H1 (cell line): ENCODE results near the gene TENT5A. TPM values are rescaled to one million over a fixed set of nuclear protein-coding genes. Genes with fewer than 3 reads are reported as not detected.

ENCODE experiments used
- CTCF ChIA-PET: fragments of 300-600 bp; sonication (Branson Sonifier 250); formaldehyde crosslinking; loops from one replicate; lab custom pipeline; 2021; ENCODE audit not compliant: partially characterized antibody; lab: Charles Lee
- POLR2A ChIA-PET: fragments of 300-600 bp; sonication (Branson Sonifier 250); formaldehyde crosslinking; loops from one replicate; lab custom pipeline; 2021; ENCODE audit warnings: inconsistent platforms; ENCODE audit not compliant: partially characterized antibody; lab: Charles Lee
- DNase-seq, 2 experiments: peaks; one replicate each; pipeline versions ENCODE4 v3.0.0 to v3.0.0-alpha.2; 2010 to 2022; ENCODE audit warnings: low spot score in 2 of 2, low read depth in 1 of 2, mixed read lengths in 1 of 2
- FAIRE-seq: peaks from 2 replicates; lab custom pipeline; 2011; peaks lifted over from hg19 to GRCh38; lab: Jason Lieb, UNC
- H2AFZ ChIP-seq: 2 replicates; pipeline ENCODE4 v1.8.1; 2012; ENCODE audit warnings: low read length, inconsistent platforms
- H2AK5ac ChIP-seq: 2 replicates; pipeline ENCODE4 v1.6.1; 2013; ENCODE audit warnings: low read depth, low read length
- H2BK120ac ChIP-seq: replicated peaks from 2 replicates; pipeline ENCODE3; 2013; ENCODE audit warnings: low read depth, low read length, inconsistent platforms
- H2BK12ac ChIP-seq: 2 replicates; pipeline ENCODE4 v1.6.1; 2013; ENCODE audit warnings: low read depth, low read length
- H2BK15ac ChIP-seq: 2 replicates; pipeline ENCODE4 v1.6.1; 2013; ENCODE audit warnings: low read length
- H2BK20ac ChIP-seq: 2 replicates; pipeline ENCODE4 v1.6.1; 2013; ENCODE audit warnings: low read length
- H2BK5ac ChIP-seq: 2 replicates; pipeline ENCODE4 v1.6.1; 2013; ENCODE audit warnings: low read depth, low read length
- H3K14ac ChIP-seq: 2 replicates; pipeline ENCODE4 v1.6.1; 2013; ENCODE audit warnings: inconsistent platforms; ENCODE audit not compliant: insufficient read length
- H3K18ac ChIP-seq: 2 replicates; pipeline ENCODE4 v1.6.1; 2013; ENCODE audit warnings: low read length; ENCODE audit errors: extremely low read depth
- H3K23ac ChIP-seq: 2 replicates; pipeline ENCODE4 v1.6.1; 2013; ENCODE audit warnings: inconsistent platforms; ENCODE audit not compliant: insufficient read length
- H3K23me2 ChIP-seq: 2 replicates; pipeline ENCODE4 v1.6.1; 2013; ENCODE audit warnings: low read depth, low read length
- H3K27ac ChIP-seq: 2 replicates; pipeline ENCODE4 v1.6.1; 2011; ENCODE audit warnings: low read depth, low read length, inconsistent platforms
- H3K27me3 ChIP-seq, 4 experiments: replicated peaks in 1 of 4; 1 replicate in 1 of 4; 2 replicates in 3 of 4; pipeline versions ENCODE4 v1.6.1 to v1.8.1; 2011 to 2013; ENCODE audit warnings: low read length in 3 of 4, mild to moderate bottlenecking in 3 of 4, inconsistent platforms in 2 of 4, mixed read lengths in 2 of 4, moderate library complexity in 1 of 4; ENCODE audit not compliant: control insufficient read depth in 3 of 4, insufficient read depth in 3 of 4; ENCODE audit errors: extremely low read depth in 1 of 4
- H3K36me3 ChIP-seq, 4 experiments: 2 replicates each; pipeline versions ENCODE4 v1.6.1 to v1.8.1; 2011 to 2013; ENCODE audit warnings: mild to moderate bottlenecking in 4 of 4, low read length in 3 of 4, moderate library complexity in 2 of 4, control low read depth in 1 of 4, inconsistent platforms in 1 of 4; ENCODE audit not compliant: insufficient read depth in 4 of 4, control insufficient read depth in 2 of 4
- H3K4ac ChIP-seq: replicated peaks from 2 replicates; pipeline ENCODE3; 2013; ENCODE audit warnings: low read length, low read depth, mixed read lengths, inconsistent platforms; ENCODE audit not compliant: insufficient read length
- H3K4me1 ChIP-seq, 4 experiments: replicated peaks in 1 of 4; 1 replicate in 1 of 4; 2 replicates in 3 of 4; pipeline versions ENCODE4 v1.6.1 to v1.8.1; 2011 to 2013; ENCODE audit warnings: low read length in 3 of 4, inconsistent platforms in 2 of 4, mixed read lengths in 1 of 4; ENCODE audit not compliant: insufficient read depth in 4 of 4, control insufficient read depth in 3 of 4
- H3K4me2 ChIP-seq, 2 experiments: 2 replicates each; pipeline versions ENCODE4 v1.6.1 to v1.8.1; 2011 to 2013; ENCODE audit warnings: low read depth in 2 of 2, low read length in 2 of 2, control low read depth in 1 of 2, inconsistent platforms in 1 of 2, mild to moderate bottlenecking in 1 of 2; ENCODE audit not compliant: insufficient read depth in 1 of 2
- H3K4me3 ChIP-seq, 4 experiments: fragments of 200-600, 300-600 bp in 1 of 4; sonication (generic), shearing (Covaris generic), sonication (Bioruptor Twin) in 1 of 4; 2 replicates each; pipeline versions ENCODE4 v1.5.1 to v1.8.1; 2011 to 2016; ENCODE audit warnings: low read length in 4 of 4, low read depth in 3 of 4, control low read depth in 2 of 4, inconsistent platforms in 2 of 4, mild to moderate bottlenecking in 2 of 4, mixed read lengths in 1 of 4, moderate library complexity in 1 of 4; ENCODE audit not compliant: insufficient read depth in 2 of 4; ENCODE audit errors: extremely low read depth in 1 of 4
- H3K56ac ChIP-seq: replicated peaks from 2 replicates; pipeline ENCODE3; 2013; ENCODE audit warnings: low read depth, mild to moderate bottlenecking, mixed read lengths, low read length, inconsistent platforms; ENCODE audit not compliant: insufficient read length
- H3K79me1 ChIP-seq: 2 replicates; pipeline ENCODE4 v1.6.1; 2013; ENCODE audit warnings: low read depth, low read length, control low read depth
- H3K79me2 ChIP-seq, 2 experiments: 2 replicates each; pipeline versions ENCODE4 v1.6.1 to v1.8.1; 2012 to 2013; ENCODE audit warnings: low read length in 2 of 2, mild to moderate bottlenecking in 2 of 2, inconsistent platforms in 1 of 2; ENCODE audit not compliant: insufficient read depth in 2 of 2, control insufficient read depth in 1 of 2
- H3K9ac ChIP-seq, 4 experiments: replicated peaks in 1 of 4; 1 replicate in 1 of 4; 2 replicates in 3 of 4; pipeline versions ENCODE4 v1.6.1 to v1.8.1; 2011 to 2013; ENCODE audit warnings: low read depth in 3 of 4, low read length in 3 of 4, control low read depth in 2 of 4, mild to moderate bottlenecking in 2 of 4, moderate library complexity in 2 of 4, inconsistent platforms in 1 of 4; ENCODE audit errors: extremely low read depth in 1 of 4
- H3K9me3 ChIP-seq, 2 experiments: 2 replicates each; pipeline versions ENCODE4 v1.6.1 to v1.8.1; 2012 to 2013; ENCODE audit warnings: mild to moderate bottlenecking in 2 of 2, moderate library complexity in 2 of 2, control low read depth in 1 of 2, inconsistent platforms in 1 of 2, low read depth in 1 of 2, low read length in 1 of 2, mixed read lengths in 1 of 2; ENCODE audit not compliant: insufficient read depth in 2 of 2
- H4K20me1 ChIP-seq, 2 experiments: replicated peaks in 1 of 2; 2 replicates each; pipeline versions ENCODE3 to v1.8.1; 2011 to 2013; ENCODE audit warnings: inconsistent platforms in 2 of 2, low read length in 2 of 2, mild to moderate bottlenecking in 1 of 2; ENCODE audit not compliant: insufficient read depth in 2 of 2, control insufficient read depth in 1 of 2
- H4K5ac ChIP-seq: 2 replicates; pipeline ENCODE4 v1.6.1; 2013; ENCODE audit warnings: low read length, low read depth, mixed read lengths, inconsistent platforms; ENCODE audit not compliant: insufficient read length
- H4K8ac ChIP-seq: 2 replicates; pipeline ENCODE4 v1.8.0; 2013; ENCODE audit warnings: mild to moderate bottlenecking, moderate library complexity, low read length, inconsistent platforms; ENCODE audit not compliant: insufficient read depth; ENCODE audit errors: extremely low read depth
- H4K91ac ChIP-seq: replicated peaks from 2 replicates; pipeline ENCODE3; 2013; ENCODE audit warnings: low read length, mixed read lengths, inconsistent platforms; ENCODE audit not compliant: insufficient read length
- ASH2L ChIP-seq: fragments of 200-600, 300-600 bp; sonication (generic); IDR thresholded peaks from one replicate; pipeline ENCODE4 v1.7.1; 2017; ENCODE audit warnings: low read length
- GTF2F1 ChIP-seq: IDR thresholded peaks from 2 replicates; pipeline ENCODE4 v1.6.1; 2012; ENCODE audit warnings: low read depth, low read length, improper control_type of control experiment, borderline replicate concordance
- HDAC6 ChIP-seq: IDR thresholded peaks from one replicate; pipeline ENCODE4 v1.7.1; 2012; ENCODE audit warnings: low read depth, mild to moderate bottlenecking, inconsistent platforms, low read length, moderate library complexity
- JUND ChIP-seq: IDR thresholded peaks from 2 replicates; pipeline ENCODE4 v1.6.1; 2011; ENCODE audit warnings: mild to moderate bottlenecking, improper control_type of control experiment, low read length
- NANOG ChIP-seq: IDR thresholded peaks from 2 replicates; pipeline ENCODE4 v1.6.1; 2011; ENCODE audit warnings: low read length, low read depth, mild to moderate bottlenecking, inconsistent platforms; ENCODE audit not compliant: insufficient read depth, poor library complexity, severe bottlenecking
- RAD21 ChIP-seq, 2 experiments: IDR thresholded peaks in 1 of 2; conservative IDR thresholded peaks in 1 of 2; 2 replicates each; pipeline ENCODE4 v1.6.1; 2011; ENCODE audit warnings: low read depth in 2 of 2, low read length in 2 of 2, improper control_type of control experiment in 1 of 2, inconsistent platforms in 1 of 2, mild to moderate bottlenecking in 1 of 2, moderate library complexity in 1 of 2
- WGBS, 2 experiments: shearing (Covaris generic) in 1 of 2; methylation state at CpG; one replicate each; pipeline versions ENCODE4 v1.1.6 to v1.1.7; 2013 to 2015; ENCODE audit warnings: low lambda C conversion rate in 2 of 2, mixed read lengths in 2 of 2, inconsistent platforms in 1 of 2, low coverage in 1 of 2, missing lambda C conversion rate in 1 of 2; ENCODE audit not compliant: insufficient replicate concordance in 2 of 2, insufficient coverage in 1 of 2, insufficient read length in 1 of 2; ENCODE audit errors: extremely low coverage in 1 of 2, missing lambda C conversion rate in 1 of 2; 5-methylcytosine and 5-hydroxymethylcytosine counted together
- polyA plus RNA-seq, 7 experiments: library from polyadenylated mRNA; depleted of rRNA in 3 of 7; stranded (reverse) in 5 of 7; unstranded in 2 of 7; fragments of >200 nt in 5 of 7; fragments of 200-250 nt in 2 of 7; gene quantifications; 1 replicate in 5 of 7; 2 replicates in 1 of 7; 4 replicates in 1 of 7; pipeline versions ENCODE4 v1.2.1 to v1.2.3, GENCODE V29; 2011 to 2013; ENCODE audit warnings: missing spikeins in 2 of 7, mixed read lengths in 2 of 7
- total RNA-seq: library from RNA; stranded (reverse); fragmentation: NEBNext Ultra II Directional; extraction: Animal tissue kit (Norgen Biotek cat#: 25700); gene quantifications from 2 replicates; pipeline ENCODE4 v1.2.1, GENCODE V29; 2021
- TF ChIP-seq, protein P1 (sequence below): IDR thresholded peaks from 2 replicates; pipeline ENCODE4 v1.6.1; 2011; ENCODE audit warnings: low read depth, mild to moderate bottlenecking, low read length; ENCODE audit not compliant: insufficient read depth

TENT5A gene
- total and polyA plus RNA-seq, 2 of the 8 experiments (the other 6 are each of a cell fraction or from before 2014, with no cell fraction given): 0.91 to 2.9 TPM

DNA sequence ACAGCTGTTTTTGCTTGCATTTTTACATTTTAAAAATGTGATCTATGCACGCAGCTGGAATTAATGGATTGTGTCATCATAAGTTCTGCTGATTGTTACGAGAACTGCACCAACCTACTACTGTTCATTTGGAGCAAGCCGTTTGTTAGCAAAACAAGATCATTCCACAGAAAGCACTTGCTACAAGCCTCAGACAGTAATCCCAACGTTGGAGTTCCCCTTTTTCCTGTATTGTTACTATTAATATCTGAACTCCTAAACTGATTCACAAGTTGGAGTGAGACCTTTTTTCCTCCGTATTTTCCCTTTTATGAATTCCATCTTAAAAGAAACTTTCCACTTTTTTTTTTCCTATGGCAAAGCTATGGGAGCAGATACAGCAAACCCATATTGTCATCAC, 3.5 kb downstream of the TENT5A start:
- Histone ChIP-seq H3K23ac (no peak overlapping the region), H2BK15ac (no peak overlapping the region), H3K9me3 (no peaks in the 10 kb centered on the region), H2BK12ac (no peak overlapping the region), H3K27ac (no peak overlapping the region), H2BK5ac (no peak overlapping the region), H3K4me1 (peaks cover 0 to 3% (median 0%) of the 10 kb centered on the region in 4 experiments; a peak in 2 of 7 replicates), H3K27me3 (peaks cover 0 to 19% (median 10%) of the 10 kb centered on the region in 4 experiments; a peak in 5 of 7 replicates), H4K91ac (no peak overlapping the region), H3K4me3 (no peak overlapping the region), H2BK20ac (no peak overlapping the region), H3K56ac (no peak overlapping the region), H2AFZ (no peak overlapping the region), H4K5ac (no peak overlapping the region), H4K8ac (no peak overlapping the region), H3K18ac (no peak overlapping the region), H3K79me1 (no peaks in the 10 kb centered on the region), H3K36me3 (no peaks in the 10 kb centered on the region; a peak in 1 of 8 replicates), H3K9ac (no peak overlapping the region), H3K4ac (no peak overlapping the region), H4K20me1 (no peaks in the 10 kb centered on the region), H3K4me2 (no peak overlapping the region), H3K79me2 (no peaks in the 10 kb centered on the region), H3K23me2 (peaks cover 13% of the 10 kb centered on the region), H2BK120ac (no peak overlapping the region), H2AK5ac (no peak overlapping the region), H3K14ac (no peak overlapping the region)
- ChIA-PET CTCF (interaction anchor here (1.3 kb wide), 1 partner anchor 15 kb away, joined by 3 read pairs; no protein-coding TSS in a partner anchor), POLR2A (no interaction called here)
- DNase-seq (no peak), FAIRE-seq (no peak)
- WGBS, 2 experiments: 79% methylated on average over 5 of the region's 5 CpGs; no CpG with 5 or more reads in 1 of the 2 experiments
- TF ChIP-seq JUND (no peak), GTF2F1 (no peak), RAD21 (IDR thresholded peaks at IDR 0.05 in 1 of 2, conservative IDR thresholded peaks at IDR 0.05 in 1 of 2; ENCODE audit: low read depth in 2 of 2, low read length in 2 of 2) (no peak), NANOG (no peak), HDAC6 (no peak), ASH2L (no peak)
- TF ChIP-seq, protein P1, sequence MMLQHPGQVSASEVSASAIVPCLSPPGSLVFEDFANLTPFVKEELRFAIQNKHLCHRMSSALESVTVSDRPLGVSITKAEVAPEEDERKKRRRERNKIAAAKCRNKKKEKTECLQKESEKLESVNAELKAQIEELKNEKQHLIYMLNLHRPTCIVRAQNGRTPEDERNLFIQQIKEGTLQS: no peak
